Endothelial cell of umbilical vein (primary cell): ENCODE results near the gene TSPAN18. TPM values are rescaled to one million over a fixed set of nuclear protein-coding genes. Genes with fewer than 3 reads are reported as not detected.

ENCODE experiments used
- BruUV-seq: library from RNA; stranded (reverse); fragments of 400-500 nt; replicated peaks from 2 replicates; lab custom pipeline; 2021; lab: Mats Ljungman, UMichigan
- CTCF ChIA-PET: fragments of 300-600, 350-600 bp; sonication (Branson Sonifier 250); formaldehyde crosslinking; loops from one replicate; lab custom pipeline; 2021; ENCODE audit warnings: antibody characterized with exemption, inconsistent platforms; lab: Charles Lee
- POLR2A ChIA-PET: fragments of 300-600, 350-600 bp; sonication (Branson Sonifier 250); formaldehyde crosslinking; loops from one replicate; lab custom pipeline; 2021; ENCODE audit warnings: antibody characterized with exemption, inconsistent platforms; lab: Charles Lee
- DNase-seq: peaks from one replicate; pipeline ENCODE4 v3.0.0-alpha.2; 2011; ENCODE audit warnings: low read depth, low spot score
- FAIRE-seq: peaks from 2 replicates; lab custom pipeline; 2011; peaks lifted over from hg19 to GRCh38; lab: Jason Lieb, UNC
- H2AFZ ChIP-seq: 2 replicates; pipeline ENCODE4 v1.6.0; 2012; ENCODE audit warnings: low read depth, low read length, control low read depth, inconsistent platforms
- H3K27ac ChIP-seq: 2 replicates; pipeline ENCODE4 v1.5.1; 2011; ENCODE audit warnings: low read depth, mild to moderate bottlenecking, control low read depth, low read length, moderate library complexity; ENCODE audit not compliant: insufficient read depth
- H3K27me3 ChIP-seq, 2 experiments: 2 replicates each; pipeline versions ENCODE4 v1.6.0 to v1.6.1; 2011; ENCODE audit warnings: low read length in 2 of 2, mixed read lengths in 1 of 2; ENCODE audit not compliant: control insufficient read depth in 2 of 2, insufficient read depth in 2 of 2
- H3K36me3 ChIP-seq, 2 experiments: 2 replicates in 1 of 2; 3 replicates in 1 of 2; pipeline ENCODE4 v1.5.1; 2011; ENCODE audit warnings: low read length in 2 of 2, mild to moderate bottlenecking in 1 of 2, moderate library complexity in 1 of 2; ENCODE audit not compliant: control insufficient read depth in 2 of 2, insufficient read depth in 2 of 2; ENCODE audit errors: extremely low read depth in 1 of 2
- H3K4me1 ChIP-seq: 3 replicates; pipeline ENCODE4 v1.5.1; 2011; ENCODE audit warnings: mild to moderate bottlenecking, low read length; ENCODE audit not compliant: control insufficient read depth, insufficient read depth; ENCODE audit errors: extremely low read depth
- H3K4me2 ChIP-seq: 2 replicates; pipeline ENCODE4 v1.6.1; 2011; ENCODE audit warnings: low read length, control low read depth, mixed read lengths; ENCODE audit not compliant: insufficient read depth
- H3K4me3 ChIP-seq, 3 experiments: fragments of 200-600 bp in 1 of 3; sonication (generic), shearing (Covaris generic) in 1 of 3; replicated peaks in 1 of 3; 2 replicates each; pipeline ENCODE4 v1.5.1; 2011 to 2016; ENCODE audit warnings: control low read depth in 3 of 3, low read length in 3 of 3, mild to moderate bottlenecking in 2 of 3, inconsistent platforms in 1 of 3, low read depth in 1 of 3, moderate library complexity in 1 of 3; ENCODE audit not compliant: insufficient read depth in 1 of 3
- H3K79me2 ChIP-seq: 2 replicates; pipeline ENCODE4 v1.6.0; 2012; ENCODE audit warnings: low read length, inconsistent platforms; ENCODE audit not compliant: control insufficient read depth, insufficient read depth
- H3K9ac ChIP-seq: replicated peaks from 2 replicates; pipeline ENCODE3; 2011; ENCODE audit warnings: low read length, control low read depth; ENCODE audit not compliant: insufficient read depth; ENCODE audit errors: extremely low read depth
- H3K9me1 ChIP-seq: replicated peaks from 3 replicates; pipeline ENCODE4 v1.6.0; 2011; ENCODE audit warnings: mild to moderate bottlenecking, low read length; ENCODE audit not compliant: control insufficient read depth, insufficient read depth; ENCODE audit errors: extremely low read depth
- H3K9me3 ChIP-seq: replicated peaks from 2 replicates; pipeline ENCODE4 v1.5.1; 2012; ENCODE audit warnings: low read length, inconsistent platforms; ENCODE audit not compliant: control insufficient read depth, insufficient read depth
- H4K20me1 ChIP-seq: replicated peaks from 2 replicates; pipeline ENCODE3; 2011; ENCODE audit warnings: mild to moderate bottlenecking, low read length; ENCODE audit not compliant: control insufficient read depth, insufficient read depth; ENCODE audit errors: extremely low read depth
- EZH2 ChIP-seq: IDR thresholded peaks from 2 replicates; pipeline ENCODE4 v1.6.1; 2012; ENCODE audit warnings: borderline replicate concordance, low read depth, mild to moderate bottlenecking, moderate library complexity, low read length, inconsistent platforms; ENCODE audit not compliant: severe bottlenecking
- FOS ChIP-seq: IDR thresholded peaks from 2 replicates; pipeline ENCODE4 v1.6.1; 2011; ENCODE audit warnings: mild to moderate bottlenecking, low read length, moderate library complexity, borderline replicate concordance; ENCODE audit not compliant: insufficient read depth
- GATA2 ChIP-seq: IDR thresholded peaks from 2 replicates; pipeline ENCODE4 v1.7.0; 2011; ENCODE audit warnings: low read depth, mild to moderate bottlenecking, moderate library complexity, mixed read lengths, low read length; ENCODE audit not compliant: insufficient read length, insufficient read depth
- JUN ChIP-seq: IDR thresholded peaks from 2 replicates; pipeline ENCODE4 v1.6.1; 2011; ENCODE audit warnings: borderline replicate concordance, low read depth; ENCODE audit not compliant: insufficient read length, insufficient read depth
- MYC ChIP-seq: IDR thresholded peaks from one replicate; pipeline ENCODE4 v1.6.1; 2011; ENCODE audit warnings: mild to moderate bottlenecking, low read depth, low read length
- POLR2A ChIP-seq: IDR thresholded peaks from 2 replicates; pipeline ENCODE4 v1.6.1; 2012; ENCODE audit warnings: low read depth, mild to moderate bottlenecking, control low read depth, low read length
- POLR2AphosphoS5 ChIP-seq: IDR thresholded peaks from 2 replicates; pipeline ENCODE4 v1.6.1; 2012; ENCODE audit warnings: low read depth, mild to moderate bottlenecking, control low read depth, low read length, moderate library complexity; ENCODE audit not compliant: insufficient read depth
- dilution Hi-C: fragments of 300-500 bp; cut with MboI; formaldehyde crosslinking; loops from one replicate; pipeline ENCODE4 v1.15.0; 2019; ENCODE audit warnings: low sequenced_read_pairs; ENCODE audit not compliant: extremely low pct_ligation_motif_present
- intact Hi-C: fragments of 100-400 bp; cut with micrococcal nuclease; formaldehyde crosslinking; loops from one replicate; pipeline ENCODE4 v1.10.0; 2022
- polyA plus RNA-seq, 4 experiments: library from polyadenylated mRNA; depleted of rRNA in 3 of 4; stranded (reverse) in 3 of 4; unstranded in 1 of 4; fragments of >200 nt; gene quantifications; 2 replicates each; pipeline versions ENCODE4 v1.2.1 to v1.2.3, GENCODE V29; 2011 to 2012; ENCODE audit warnings: missing spikeins in 1 of 4
- total RNA-seq: library from RNA; stranded (reverse); gene quantifications from 2 replicates; pipeline ENCODE4 v1.2.3, GENCODE V29; 2021
- TF ChIP-seq, protein P1 (sequence below): IDR thresholded peaks from 2 replicates; pipeline ENCODE4 v1.6.1; 2011; ENCODE audit not compliant: insufficient read depth, insufficient read length
- TF ChIP-seq, protein P2 (sequence below), 2 donors: IDR thresholded peaks; 1 replicate in 1 of 2; 2 replicates in 1 of 2; pipeline ENCODE4 v1.5.1; 2011; ENCODE audit warnings: low read length in 2 of 2, mild to moderate bottlenecking in 2 of 2, moderate library complexity in 2 of 2, control low read depth in 1 of 2, inconsistent platforms in 1 of 2, low read depth in 1 of 2; ENCODE audit not compliant: insufficient read depth in 1 of 2; ENCODE audit errors: extremely low read depth in 1 of 2

The TSPAN18 gene
- total and polyA plus RNA-seq, 2 donors (not counting 3 experiments of a cell fraction or from before 2014, with no cell fraction given), result 32.2 to 118 TPM

DNA sequence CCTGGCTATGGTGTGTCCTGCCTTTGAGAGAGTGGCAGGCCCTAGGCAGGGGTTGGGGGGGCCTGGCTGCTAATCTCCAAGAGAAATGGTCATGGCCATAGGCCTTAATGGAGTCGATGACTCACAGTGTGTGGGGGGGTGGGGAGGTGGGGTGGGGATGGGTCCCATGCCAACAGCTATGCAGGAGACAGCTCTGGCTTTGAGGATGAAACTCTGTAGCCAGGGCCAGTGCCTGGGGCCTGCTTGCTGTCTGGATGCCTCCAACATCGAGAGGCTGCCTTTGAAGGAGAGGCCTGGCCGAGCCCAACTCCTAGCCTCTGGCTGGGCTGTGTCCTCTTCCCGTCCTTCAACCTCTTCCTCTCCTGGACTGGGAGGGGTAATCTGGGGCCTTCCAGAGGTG, 23.9 kb upstream of the TSPAN18 start:
- no peak overlapping the region for H3K4me2 ChIP-seq
- peaks cover 9% of the 10 kb centered on the region for H3K4me1 ChIP-seq
- DNase-seq (no peak), FAIRE-seq (no peak)
- H4K20me1 ChIP-seq, result no peaks in the 10 kb centered on the region
- dilution Hi-C loops, result no loop called here
- ChIA-PET POLR2A (no interaction called here), CTCF (interaction anchor here (1.7 kb wide), 1 partner anchor 10 kb away, joined by 4 read pairs; no protein-coding TSS in a partner anchor)
- H3K4me3 ChIP-seq, result no peak overlapping the region
- intact Hi-C loops, result no loop called here
- H3K9me1 ChIP-seq, result no peaks in the 10 kb centered on the region
- peaks cover 0 to 4% of the 10 kb centered on the region in 2 experiments for H3K27me3 ChIP-seq
- no peak overlapping the region for H2AFZ ChIP-seq
- no peaks in the 10 kb centered on the region for H3K36me3 ChIP-seq
- no peak overlapping the region for H3K9ac ChIP-seq
- H3K9me3 ChIP-seq, result no peaks in the 10 kb centered on the region
- TF ChIP-seq FOS, result no peak
- no peak for TF ChIP-seq EZH2
- no peak for TF ChIP-seq JUN
- no peak for TF ChIP-seq MYC
- TF ChIP-seq POLR2AphosphoS5, result no peak
- TF ChIP-seq GATA2, result no peak
- TF ChIP-seq, protein P1, sequence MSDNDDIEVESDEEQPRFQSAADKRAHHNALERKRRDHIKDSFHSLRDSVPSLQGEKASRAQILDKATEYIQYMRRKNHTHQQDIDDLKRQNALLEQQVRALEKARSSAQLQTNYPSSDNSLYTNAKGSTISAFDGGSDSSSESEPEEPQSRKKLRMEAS, result no peak
- no peak for TF ChIP-seq POLR2A
- TF ChIP-seq, protein P2, sequence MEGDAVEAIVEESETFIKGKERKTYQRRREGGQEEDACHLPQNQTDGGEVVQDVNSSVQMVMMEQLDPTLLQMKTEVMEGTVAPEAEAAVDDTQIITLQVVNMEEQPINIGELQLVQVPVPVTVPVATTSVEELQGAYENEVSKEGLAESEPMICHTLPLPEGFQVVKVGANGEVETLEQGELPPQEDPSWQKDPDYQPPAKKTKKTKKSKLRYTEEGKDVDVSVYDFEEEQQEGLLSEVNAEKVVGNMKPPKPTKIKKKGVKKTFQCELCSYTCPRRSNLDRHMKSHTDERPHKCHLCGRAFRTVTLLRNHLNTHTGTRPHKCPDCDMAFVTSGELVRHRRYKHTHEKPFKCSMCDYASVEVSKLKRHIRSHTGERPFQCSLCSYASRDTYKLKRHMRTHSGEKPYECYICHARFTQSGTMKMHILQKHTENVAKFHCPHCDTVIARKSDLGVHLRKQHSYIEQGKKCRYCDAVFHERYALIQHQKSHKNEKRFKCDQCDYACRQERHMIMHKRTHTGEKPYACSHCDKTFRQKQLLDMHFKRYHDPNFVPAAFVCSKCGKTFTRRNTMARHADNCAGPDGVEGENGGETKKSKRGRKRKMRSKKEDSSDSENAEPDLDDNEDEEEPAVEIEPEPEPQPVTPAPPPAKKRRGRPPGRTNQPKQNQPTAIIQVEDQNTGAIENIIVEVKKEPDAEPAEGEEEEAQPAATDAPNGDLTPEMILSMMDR (IDR thresholded peaks at IDR 0.05; ENCODE audit: extremely low read depth in 1 of 2, insufficient read depth in 1 of 2, low read depth in 1 of 2, low read length in 2 of 2), result no peak
- no peaks in the 10 kb centered on the region for H3K79me2 ChIP-seq
- BruUV-seq, result no TSS peak
- H3K27ac ChIP-seq, result no peak overlapping the region
